ENCODE data around the gene STYXL1.

Gene STYXL1

DNA sequence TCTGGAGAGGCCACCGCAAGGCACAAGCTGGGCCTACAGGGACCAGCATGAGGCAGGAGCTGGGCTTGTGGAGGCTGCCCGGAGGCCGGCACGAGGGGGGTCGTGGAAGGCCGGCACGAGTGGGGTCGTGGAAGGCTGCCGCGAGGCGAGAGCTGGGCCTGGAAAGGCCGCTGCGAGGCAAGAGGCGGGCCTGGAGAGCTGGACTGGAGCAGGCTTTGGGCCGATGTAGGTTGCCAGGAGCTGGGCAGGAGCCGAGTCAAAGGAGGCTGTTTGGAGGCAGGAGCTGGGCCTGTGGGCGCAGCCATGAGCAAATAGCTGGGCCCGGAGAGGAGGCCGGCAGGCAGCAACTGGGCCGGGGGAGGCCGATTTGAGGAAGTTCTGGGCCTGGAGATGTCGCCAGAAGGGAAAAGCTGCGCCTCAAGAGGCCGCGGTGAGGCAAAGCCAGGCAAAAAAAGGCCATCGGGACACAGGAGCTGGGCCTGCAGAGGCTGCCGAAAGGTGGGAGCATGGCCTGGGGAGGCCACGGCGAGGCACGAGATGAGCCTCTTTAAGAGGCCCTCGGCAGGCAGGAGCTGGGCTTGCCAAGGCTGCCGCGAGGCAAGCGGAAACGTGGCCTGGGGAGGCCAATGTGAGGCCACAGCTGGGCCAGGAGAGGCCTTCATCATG, 26.6 kb upstream of the STYXL1 start:
- H3K4me3 Mint-ChIP-seq = no peak overlapping the region
- intact Hi-C loops (cut with micrococcal nuclease) = no loop called here
- peaks cover 12% of the 10 kb centered on the region for H3K4me1 Mint-ChIP-seq (ENCODE audit: low read depth)
- no peaks in the 10 kb centered on the region for H3K9me3 Mint-ChIP-seq
- no peaks in the 10 kb centered on the region for H3K36me3 Mint-ChIP-seq (ENCODE audit: low read depth)
- H3K27ac Mint-ChIP-seq = peak overlapping the region; percentile 52
- H3K27me3 Mint-ChIP-seq = peaks cover 1% of the 10 kb centered on the region

DNA sequence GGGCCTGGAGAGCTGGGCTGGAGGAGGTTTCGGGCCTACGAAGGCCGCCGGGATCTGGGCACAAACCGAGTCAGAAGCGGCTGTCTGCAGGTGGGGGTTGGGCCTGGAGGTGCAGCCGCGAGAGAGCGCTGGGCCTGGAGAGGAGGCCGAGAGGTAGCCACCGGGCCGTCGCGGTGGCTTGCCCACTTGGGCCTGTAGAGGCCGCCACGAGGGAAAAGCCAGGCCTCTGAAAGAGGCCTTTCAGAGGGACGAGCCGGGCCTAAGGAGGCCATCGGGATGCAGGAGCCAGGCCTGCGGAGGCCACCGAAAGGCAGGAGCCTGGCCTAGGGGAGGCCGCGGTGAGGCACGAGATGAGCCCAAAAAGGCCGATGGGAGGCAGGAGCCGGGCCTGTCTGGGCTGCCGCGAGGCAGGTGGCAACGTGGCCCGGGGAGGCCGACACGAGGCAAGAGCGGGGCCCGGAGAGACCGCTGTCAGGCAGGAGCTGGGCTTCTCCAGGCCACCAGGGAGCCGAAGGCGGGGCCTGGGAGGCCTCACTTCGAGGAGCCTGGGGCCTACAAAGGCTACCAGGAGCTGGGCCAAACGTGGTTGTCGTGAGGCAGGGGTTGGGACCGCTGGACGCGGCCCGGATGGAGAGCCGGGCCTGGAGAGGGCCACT, 25.7 kb upstream of the STYXL1 start:
- peaks cover 1% of the 10 kb centered on the region for H3K27me3 Mint-ChIP-seq
- intact Hi-C loops (cut with micrococcal nuclease) = no loop called here
- H3K4me3 Mint-ChIP-seq = no peak overlapping the region
- no peaks in the 10 kb centered on the region for H3K9me3 Mint-ChIP-seq
- H3K36me3 Mint-ChIP-seq (ENCODE audit: low read depth) = no peaks in the 10 kb centered on the region
- peak overlapping the region; percentile 52 for H3K27ac Mint-ChIP-seq
- H3K4me1 Mint-ChIP-seq (ENCODE audit: low read depth) = peaks cover 19% of the 10 kb centered on the region

DNA sequence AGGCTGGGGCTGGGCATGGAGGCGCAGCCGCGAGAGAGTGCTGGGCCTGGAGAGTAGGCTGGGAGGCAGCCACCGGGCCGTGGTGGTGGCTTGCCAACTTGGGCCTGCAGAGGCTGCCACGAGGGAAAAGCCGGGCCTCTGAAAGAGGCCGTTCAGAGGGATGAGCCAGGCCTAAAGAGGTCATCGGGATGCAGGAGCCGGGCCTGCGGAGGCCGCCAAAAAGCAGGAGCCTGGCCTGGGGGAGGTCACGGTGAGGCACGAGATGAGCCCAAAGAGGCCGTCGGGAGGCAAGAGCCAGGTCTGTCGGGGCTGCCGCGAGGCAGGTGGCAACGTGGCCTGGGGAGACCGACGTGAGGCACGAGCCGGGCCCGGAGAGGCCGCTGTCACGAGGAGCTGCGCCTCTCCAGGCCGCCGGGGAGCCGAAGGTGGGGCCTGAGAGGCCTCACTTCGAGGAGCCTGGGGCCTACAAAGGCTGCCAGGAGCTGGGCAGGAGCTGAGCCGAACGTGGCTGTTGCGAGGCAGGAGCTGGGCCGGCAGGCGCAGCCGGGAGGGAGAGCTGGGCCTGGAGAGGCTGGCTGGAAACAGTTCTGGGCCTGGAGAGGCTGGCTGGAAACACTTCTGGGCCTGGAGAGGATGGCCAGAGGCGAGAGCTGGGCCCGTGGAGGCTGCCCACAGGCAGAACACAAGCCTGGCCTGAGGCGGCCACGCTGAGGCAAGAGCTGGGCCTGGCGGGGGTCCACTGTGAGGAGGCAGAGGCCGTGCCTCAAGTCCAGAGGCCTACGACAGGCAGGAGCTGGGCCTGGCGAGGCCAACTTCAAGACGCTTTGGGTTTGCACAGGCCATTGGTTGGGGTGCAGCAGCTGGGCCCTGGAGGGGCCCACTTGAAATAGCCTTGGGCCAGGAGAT, 24.7 kb upstream of the STYXL1 start:
- peaks cover 18% of the 10 kb centered on the region for H3K4me1 Mint-ChIP-seq (ENCODE audit: low read depth)
- H3K27ac Mint-ChIP-seq = peak overlapping the region; percentile 52
- H3K27me3 Mint-ChIP-seq = peaks cover 1% of the 10 kb centered on the region
- H3K4me3 Mint-ChIP-seq = no peak overlapping the region
- H3K36me3 Mint-ChIP-seq (ENCODE audit: low read depth) = no peaks in the 10 kb centered on the region
- H3K9me3 Mint-ChIP-seq = no peaks in the 10 kb centered on the region
- intact Hi-C loops (cut with micrococcal nuclease) = no loop called here

DNA sequence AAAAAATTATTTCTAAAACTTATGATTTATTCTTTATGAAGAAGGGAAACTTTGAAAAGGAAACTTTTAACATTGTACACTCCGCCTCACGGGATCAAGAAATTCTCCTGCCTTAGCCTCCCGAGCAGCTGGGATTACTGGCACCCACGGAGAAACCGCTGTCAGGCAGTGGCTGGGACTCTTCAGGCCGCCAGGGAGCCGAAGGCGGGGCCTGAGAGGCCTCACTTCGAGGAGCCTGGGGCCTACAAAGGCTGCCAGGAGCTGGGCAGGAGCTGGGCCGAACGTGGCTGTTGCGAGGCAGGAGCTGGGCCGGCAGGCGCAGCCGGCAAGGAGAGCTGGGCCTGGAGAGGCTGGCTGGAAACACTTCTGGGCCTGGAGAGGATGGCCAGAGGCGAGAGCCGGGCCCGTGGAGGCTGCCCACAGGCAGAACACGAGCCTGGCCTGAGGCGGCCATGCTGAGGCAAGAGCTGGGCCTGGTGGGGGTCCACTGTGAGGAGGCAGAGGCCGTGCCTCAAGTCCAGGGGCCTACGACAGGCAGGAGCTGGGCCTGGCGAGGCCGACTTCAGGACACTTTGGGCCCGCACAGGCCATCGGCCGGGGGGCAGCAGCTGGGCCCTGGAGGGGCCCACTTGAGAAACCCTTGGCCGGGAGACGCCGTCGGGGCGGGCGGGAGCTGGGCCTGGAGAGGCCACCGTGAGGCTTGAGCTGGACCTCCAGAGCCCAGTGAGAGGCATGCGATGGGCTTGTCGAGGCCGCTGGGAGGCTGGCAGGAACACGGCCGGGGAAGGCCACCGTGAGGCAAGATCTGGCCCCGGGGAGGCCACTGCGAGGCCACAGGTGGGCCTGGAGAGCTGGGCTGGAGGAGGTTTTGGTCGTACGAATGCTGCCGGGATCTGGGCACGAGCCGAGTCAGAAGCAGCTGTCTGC, 23.8 kb upstream of the STYXL1 start:
- intact Hi-C loops (cut with micrococcal nuclease) = no loop called here
- peaks cover 7% of the 10 kb centered on the region for H3K36me3 Mint-ChIP-seq (ENCODE audit: low read depth)
- H3K4me3 Mint-ChIP-seq = no peak overlapping the region
- H3K27me3 Mint-ChIP-seq = no peaks in the 10 kb centered on the region
- H3K27ac Mint-ChIP-seq = no peak overlapping the region
- H3K4me1 Mint-ChIP-seq (ENCODE audit: low read depth) = peaks cover 13% of the 10 kb centered on the region
- no peaks in the 10 kb centered on the region for H3K9me3 Mint-ChIP-seq

DNA sequence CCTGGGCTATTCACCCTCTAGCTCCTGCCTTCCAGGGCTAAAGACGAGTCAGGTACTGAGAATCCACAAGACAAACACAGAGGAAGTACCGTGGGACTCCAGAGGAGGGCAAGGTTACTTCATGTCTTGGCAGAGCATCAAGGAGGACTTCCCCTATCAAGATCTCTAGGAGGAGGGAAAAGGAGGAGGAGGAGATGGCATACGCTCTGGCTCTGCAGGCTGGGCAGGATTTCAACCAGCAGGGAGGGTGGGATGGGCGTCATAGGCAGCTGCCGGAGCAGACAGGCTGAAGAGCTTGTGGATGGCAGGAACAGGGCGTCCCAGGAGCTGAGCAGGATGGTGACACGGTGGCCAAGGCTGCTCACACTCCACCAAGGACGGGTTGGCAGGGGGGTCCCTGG, 21.4 kb upstream of the STYXL1 start:
- Mint-ChIP-seq H3K27me3 (no peaks in the 10 kb centered on the region), H3K36me3 (ENCODE audit: low read depth) (peaks cover 31% of the 10 kb centered on the region), H3K9me3 (no peaks in the 10 kb centered on the region), H3K4me3 (no peak overlapping the region), H3K27ac (no peak overlapping the region), H3K4me1 (ENCODE audit: low read depth) (peaks cover 13% of the 10 kb centered on the region)
- intact Hi-C loops (cut with micrococcal nuclease) = no loop called here

DNA sequence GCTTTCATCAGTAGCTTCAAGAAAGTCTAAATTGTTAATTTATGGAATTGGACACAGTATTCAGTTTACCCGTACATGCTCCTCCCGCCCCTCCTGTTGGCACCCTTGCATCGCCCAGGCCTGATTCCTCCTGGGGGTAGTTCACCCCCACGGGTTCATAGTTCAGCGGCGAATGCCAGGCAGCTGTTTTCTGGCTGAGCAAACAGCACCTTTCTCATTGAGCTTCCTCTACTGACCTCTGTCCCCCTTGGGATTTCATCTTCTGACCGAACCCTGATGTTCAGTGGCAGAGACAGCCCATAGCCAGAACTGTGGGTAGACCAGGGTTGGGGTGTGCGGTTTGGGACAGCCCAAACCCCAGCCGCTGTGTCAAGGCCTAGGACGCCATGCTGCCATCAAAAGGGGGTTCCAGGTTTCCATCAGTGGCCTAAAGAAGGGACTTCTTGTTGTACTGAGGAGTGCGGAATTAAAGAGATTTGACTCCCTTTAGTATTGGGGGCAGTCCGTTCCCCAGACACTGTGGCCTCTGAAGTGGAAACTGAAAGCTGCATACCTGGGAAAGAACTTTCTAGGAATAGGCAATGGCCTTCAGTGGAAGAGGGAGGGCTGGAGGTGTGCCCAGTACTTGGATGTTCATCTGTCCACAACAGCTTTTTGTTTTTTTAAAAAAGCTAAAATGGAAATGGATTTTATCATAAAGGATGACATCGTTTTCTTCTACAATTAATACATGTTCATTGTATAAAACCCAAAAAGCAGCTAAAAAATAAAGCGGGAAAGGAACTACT, 19.1 kb upstream of the STYXL1 start:
- Mint-ChIP-seq H3K27me3 (no peaks in the 10 kb centered on the region), H3K36me3 (ENCODE audit: low read depth) (peaks cover 54% of the 10 kb centered on the region), H3K9me3 (no peaks in the 10 kb centered on the region), H3K4me1 (ENCODE audit: low read depth) (peaks cover 27% of the 10 kb centered on the region), H3K27ac (no peak overlapping the region), H3K4me3 (no peak overlapping the region)
- intact Hi-C loops (cut with micrococcal nuclease) = no loop called here

DNA sequence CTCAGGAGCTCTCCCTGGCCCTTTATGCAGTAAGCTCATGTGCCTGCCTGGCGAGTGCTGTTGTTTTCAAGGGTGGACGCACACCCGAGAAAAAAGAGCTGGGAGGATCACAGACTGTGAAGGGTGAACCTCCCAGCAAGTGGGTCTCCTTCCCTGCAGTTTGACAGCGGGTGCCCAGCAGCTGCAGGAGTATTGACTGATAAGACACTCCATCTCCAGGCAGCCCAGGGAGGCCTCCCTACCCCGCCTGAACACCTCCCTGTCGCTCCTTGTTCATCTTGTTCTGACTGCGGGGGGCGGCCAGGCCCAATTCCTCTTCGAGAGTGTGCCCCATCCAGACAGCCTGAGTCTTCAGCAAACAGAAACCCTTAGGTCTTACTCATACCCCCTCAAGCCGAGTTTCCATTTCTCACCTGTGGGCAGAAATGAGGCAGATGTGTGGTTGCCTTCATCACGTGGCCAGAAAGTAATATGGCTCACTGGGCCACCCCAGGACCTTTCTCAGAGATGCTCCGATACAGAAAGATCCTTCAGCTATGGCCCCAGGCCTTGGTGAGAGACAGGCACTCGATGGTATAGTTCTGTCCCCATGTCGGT, 17.3 kb upstream of the STYXL1 start:
- H3K27ac Mint-ChIP-seq = no peak overlapping the region
- no peaks in the 10 kb centered on the region for H3K9me3 Mint-ChIP-seq
- intact Hi-C loops (cut with micrococcal nuclease) = no loop called here
- H3K4me3 Mint-ChIP-seq = no peak overlapping the region
- no peaks in the 10 kb centered on the region for H3K27me3 Mint-ChIP-seq
- peaks cover 72% of the 10 kb centered on the region for H3K36me3 Mint-ChIP-seq (ENCODE audit: low read depth)
- H3K4me1 Mint-ChIP-seq (ENCODE audit: low read depth) = peaks cover 22% of the 10 kb centered on the region

DNA sequence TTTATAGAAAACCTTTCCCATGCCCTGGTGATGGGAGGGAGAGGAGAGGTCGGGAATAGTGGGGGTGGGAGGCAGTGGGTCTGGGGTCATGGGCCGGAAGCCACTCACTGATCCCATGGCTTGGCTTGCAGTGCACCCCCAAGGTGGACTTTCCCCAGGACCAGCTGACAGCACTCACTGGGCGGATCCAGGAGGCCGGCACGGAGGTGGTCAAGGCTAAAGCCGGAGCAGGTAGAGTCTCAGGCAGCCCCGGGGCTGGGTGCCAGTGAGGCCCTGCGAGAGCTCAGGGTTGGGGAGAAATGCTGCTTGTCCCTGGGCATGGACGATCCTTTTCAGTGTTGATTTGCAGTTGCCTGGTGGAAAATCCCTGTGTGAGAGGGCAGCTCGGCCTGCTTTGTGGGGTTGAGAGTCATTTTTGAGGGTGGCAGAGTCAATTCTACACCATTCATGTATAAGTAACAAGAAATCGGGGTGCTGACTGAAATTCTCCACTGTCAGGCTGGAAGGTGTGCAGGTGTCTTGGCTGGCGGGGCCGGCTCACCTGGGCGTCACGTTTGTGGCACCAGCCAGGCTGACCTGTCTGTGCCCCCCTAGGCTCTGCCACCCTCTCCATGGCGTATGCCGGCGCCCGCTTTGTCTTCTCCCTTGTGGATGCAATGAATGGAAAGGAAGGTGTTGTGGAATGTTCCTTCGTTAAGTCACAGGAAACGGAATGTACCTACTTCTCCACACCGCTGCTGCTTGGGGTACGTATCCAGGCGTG, 16.6 kb upstream of the STYXL1 start:
- Mint-ChIP-seq H3K4me1 (ENCODE audit: low read depth) (peaks cover 22% of the 10 kb centered on the region), H3K9me3 (no peaks in the 10 kb centered on the region), H3K36me3 (ENCODE audit: low read depth) (peaks cover 79% of the 10 kb centered on the region), H3K27me3 (no peaks in the 10 kb centered on the region), H3K27ac (no peak overlapping the region), H3K4me3 (no peak overlapping the region)
- intact Hi-C loops (cut with micrococcal nuclease) = no loop called here

DNA sequence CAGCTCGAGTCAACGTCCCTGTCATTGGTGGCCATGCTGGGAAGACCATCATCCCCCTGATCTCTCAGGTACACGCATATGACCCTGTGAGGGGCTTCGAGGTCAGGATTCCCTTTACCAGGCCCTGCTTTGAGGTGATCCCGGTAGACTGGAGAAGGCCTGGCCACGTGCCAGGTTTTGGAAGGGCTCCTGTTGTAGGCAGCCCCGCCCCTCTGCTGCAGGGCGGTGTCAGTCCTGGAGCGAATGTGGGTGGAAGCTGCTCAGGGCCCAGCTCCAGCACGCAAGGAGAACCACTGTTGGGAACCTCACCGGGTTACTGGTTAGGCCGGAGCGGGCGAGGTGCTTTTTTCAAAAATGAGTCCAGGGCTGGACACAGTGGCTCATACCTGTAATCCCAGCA, 15.7 kb upstream of the STYXL1 start:
- Mint-ChIP-seq H3K27me3 (no peaks in the 10 kb centered on the region), H3K9me3 (no peaks in the 10 kb centered on the region), H3K4me1 (ENCODE audit: low read depth) (peaks cover 14% of the 10 kb centered on the region), H3K36me3 (ENCODE audit: low read depth) (peaks cover 88% of the 10 kb centered on the region), H3K4me3 (no peak overlapping the region), H3K27ac (no peak overlapping the region)
- intact Hi-C loops (cut with micrococcal nuclease) = no loop called here

DNA sequence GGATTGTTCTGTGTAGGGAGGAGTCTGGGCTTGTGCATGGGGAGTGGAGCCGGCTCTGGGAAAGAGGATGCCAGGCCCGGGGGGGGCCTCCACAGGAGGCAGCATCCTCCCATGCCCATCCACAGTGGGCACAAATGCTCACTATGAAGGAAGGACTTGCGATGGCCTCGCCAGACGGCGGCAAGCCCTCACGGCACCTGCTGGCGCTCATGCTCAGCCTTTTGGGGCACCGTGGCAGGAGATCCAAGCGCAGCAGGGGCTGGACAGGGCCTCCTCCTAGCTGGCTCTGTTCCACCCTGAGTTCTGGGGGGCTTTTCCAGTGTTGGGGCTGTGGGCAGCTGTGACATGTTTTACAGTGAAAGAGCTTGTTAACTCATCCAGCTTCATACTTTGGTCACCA, 15.3 kb upstream of the STYXL1 start:
- intact Hi-C loops (cut with micrococcal nuclease) = no loop called here
- no peaks in the 10 kb centered on the region for H3K27me3 Mint-ChIP-seq
- H3K4me3 Mint-ChIP-seq = no peak overlapping the region
- H3K27ac Mint-ChIP-seq = peak overlapping the region; percentile 30
- peaks cover 92% of the 10 kb centered on the region for H3K36me3 Mint-ChIP-seq (ENCODE audit: low read depth)
- peaks cover 15% of the 10 kb centered on the region for H3K4me1 Mint-ChIP-seq (ENCODE audit: low read depth)
- H3K9me3 Mint-ChIP-seq = no peaks in the 10 kb centered on the region

DNA sequence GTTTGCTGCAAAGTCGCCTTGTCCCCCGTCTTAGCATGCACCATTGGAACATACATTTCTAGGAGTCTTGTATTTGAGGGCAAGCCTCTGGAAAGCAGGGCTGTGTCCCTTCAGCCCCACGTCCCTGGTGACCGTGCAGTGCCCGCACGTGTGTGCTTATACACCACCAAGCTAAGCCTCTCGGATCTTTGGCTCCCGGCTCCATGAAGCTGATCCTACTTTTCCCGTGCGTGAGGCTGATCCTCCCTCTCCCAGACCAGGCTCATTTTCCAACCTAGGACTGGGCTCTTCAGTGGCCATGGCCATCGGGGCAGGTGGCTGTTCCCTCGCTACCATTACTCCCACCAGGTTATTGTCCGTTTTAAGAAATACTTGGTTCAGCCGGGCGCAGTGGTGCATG, 14.5 kb upstream of the STYXL1 start:
- no peak overlapping the region for H3K4me3 Mint-ChIP-seq
- H3K27me3 Mint-ChIP-seq = no peaks in the 10 kb centered on the region
- H3K36me3 Mint-ChIP-seq (ENCODE audit: low read depth) = peaks cover 100% of the 10 kb centered on the region
- H3K9me3 Mint-ChIP-seq = no peaks in the 10 kb centered on the region
- H3K4me1 Mint-ChIP-seq (ENCODE audit: low read depth) = peaks cover 22% of the 10 kb centered on the region
- intact Hi-C loops (cut with micrococcal nuclease) = no loop called here
- peak overlapping the region; percentile 30 for H3K27ac Mint-ChIP-seq

DNA sequence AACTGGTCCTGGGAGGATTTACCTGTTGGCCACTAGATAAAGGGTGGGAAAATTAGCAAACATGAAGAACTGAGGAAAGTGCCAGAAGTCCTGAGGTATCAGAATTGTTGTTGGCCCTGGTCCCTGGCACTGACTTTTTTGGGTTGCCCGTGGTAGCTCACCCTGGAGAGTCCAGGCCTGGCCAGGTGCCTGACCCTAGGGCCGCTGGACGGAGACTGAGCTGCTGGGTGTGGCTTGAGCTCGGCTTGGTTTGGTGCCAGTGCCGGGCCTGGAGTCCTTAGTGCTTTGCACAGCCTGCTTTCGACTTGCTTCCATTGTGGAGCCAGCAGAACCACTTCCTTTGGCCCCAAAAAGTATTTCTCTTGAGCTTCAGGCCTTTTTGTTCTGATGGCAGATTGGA, 13.0 kb upstream of the STYXL1 start:
- H3K4me3 Mint-ChIP-seq = no peak overlapping the region
- no peaks in the 10 kb centered on the region for H3K27me3 Mint-ChIP-seq
- no peak overlapping the region for H3K27ac Mint-ChIP-seq
- no peaks in the 10 kb centered on the region for H3K9me3 Mint-ChIP-seq
- H3K4me1 Mint-ChIP-seq (ENCODE audit: low read depth) = peaks cover 22% of the 10 kb centered on the region
- H3K36me3 Mint-ChIP-seq (ENCODE audit: low read depth) = peaks cover 98% of the 10 kb centered on the region
- intact Hi-C loops (cut with micrococcal nuclease) = no loop called here
